Kidney epithelial cell (primary cell): ENCODE results near the gene C1orf74. TPM values are rescaled to one million over a fixed set of nuclear protein-coding genes. Genes with fewer than 3 reads are reported as not detected.
A peak's percentile ranks its signal among the peaks of the same experiment; 100 is the strongest.
"Not testable (repeated sequence)": the region's sequence is repeated elsewhere in the genome, so short reads cannot be mapped to it uniquely, and the experiment has no call there.

Source experiments
- DNase-seq: peaks from one replicate; pipeline ENCODE4 v3.0.0-alpha.2; 2010; ENCODE audit warnings: low read depth
- H3K27me3 ChIP-seq: 2 replicates; pipeline ENCODE4 v1.6.0; 2011; ENCODE audit warnings: low read length; ENCODE audit not compliant: control insufficient read depth, insufficient read depth
- H3K36me3 ChIP-seq: 2 replicates; pipeline ENCODE4 v1.5.1; 2011; ENCODE audit warnings: low read length; ENCODE audit not compliant: control insufficient read depth, insufficient read depth
- H3K4me3 ChIP-seq: 2 replicates; pipeline ENCODE4 v1.5.1; 2011; ENCODE audit warnings: low read depth, mild to moderate bottlenecking, control low read depth, low read length
- total RNA-seq: library from RNA; depleted of rRNA; stranded (reverse); fragments of >200 nt; gene quantifications from 2 replicates; pipeline ENCODE4 v1.2.3, GENCODE V29; 2015
- TF ChIP-seq, protein P1 (sequence below): IDR thresholded peaks from 2 replicates; pipeline ENCODE4 v1.5.1; 2011; ENCODE audit warnings: mild to moderate bottlenecking, moderate library complexity, low read length, control low read depth, inconsistent platforms; ENCODE audit not compliant: insufficient read depth, poor library complexity, severe bottlenecking

Gene C1orf74
- total RNA-seq, 1 donor from 2014 or later = 12.4 TPM

DNA sequence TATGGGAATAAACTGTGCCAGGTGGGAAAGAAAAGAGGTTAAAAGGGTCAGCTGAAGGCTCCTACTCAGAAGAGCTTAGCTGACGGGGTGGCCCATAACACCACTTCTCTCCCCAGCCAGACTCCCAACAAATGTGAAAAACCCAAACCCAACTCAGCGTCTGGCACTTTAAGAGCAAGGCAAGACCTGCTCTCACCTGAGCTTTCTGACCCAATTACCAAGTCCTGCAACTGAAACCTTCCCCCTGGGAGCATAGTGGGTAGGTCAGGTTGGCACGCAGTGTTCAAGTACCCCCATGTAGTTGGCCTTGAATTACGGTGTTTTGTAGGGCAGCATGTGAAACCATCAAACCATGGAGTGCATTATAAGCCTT lies 18.4 kb upstream of the C1orf74 start:
- H3K36me3 ChIP-seq = no peaks in the 10 kb centered on the region
- H3K27me3 ChIP-seq = no peaks in the 10 kb centered on the region
- DNase-seq = no peak
- TF ChIP-seq, protein P1, sequence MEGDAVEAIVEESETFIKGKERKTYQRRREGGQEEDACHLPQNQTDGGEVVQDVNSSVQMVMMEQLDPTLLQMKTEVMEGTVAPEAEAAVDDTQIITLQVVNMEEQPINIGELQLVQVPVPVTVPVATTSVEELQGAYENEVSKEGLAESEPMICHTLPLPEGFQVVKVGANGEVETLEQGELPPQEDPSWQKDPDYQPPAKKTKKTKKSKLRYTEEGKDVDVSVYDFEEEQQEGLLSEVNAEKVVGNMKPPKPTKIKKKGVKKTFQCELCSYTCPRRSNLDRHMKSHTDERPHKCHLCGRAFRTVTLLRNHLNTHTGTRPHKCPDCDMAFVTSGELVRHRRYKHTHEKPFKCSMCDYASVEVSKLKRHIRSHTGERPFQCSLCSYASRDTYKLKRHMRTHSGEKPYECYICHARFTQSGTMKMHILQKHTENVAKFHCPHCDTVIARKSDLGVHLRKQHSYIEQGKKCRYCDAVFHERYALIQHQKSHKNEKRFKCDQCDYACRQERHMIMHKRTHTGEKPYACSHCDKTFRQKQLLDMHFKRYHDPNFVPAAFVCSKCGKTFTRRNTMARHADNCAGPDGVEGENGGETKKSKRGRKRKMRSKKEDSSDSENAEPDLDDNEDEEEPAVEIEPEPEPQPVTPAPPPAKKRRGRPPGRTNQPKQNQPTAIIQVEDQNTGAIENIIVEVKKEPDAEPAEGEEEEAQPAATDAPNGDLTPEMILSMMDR = no peak
- H3K4me3 ChIP-seq = no peak overlapping the region

DNA sequence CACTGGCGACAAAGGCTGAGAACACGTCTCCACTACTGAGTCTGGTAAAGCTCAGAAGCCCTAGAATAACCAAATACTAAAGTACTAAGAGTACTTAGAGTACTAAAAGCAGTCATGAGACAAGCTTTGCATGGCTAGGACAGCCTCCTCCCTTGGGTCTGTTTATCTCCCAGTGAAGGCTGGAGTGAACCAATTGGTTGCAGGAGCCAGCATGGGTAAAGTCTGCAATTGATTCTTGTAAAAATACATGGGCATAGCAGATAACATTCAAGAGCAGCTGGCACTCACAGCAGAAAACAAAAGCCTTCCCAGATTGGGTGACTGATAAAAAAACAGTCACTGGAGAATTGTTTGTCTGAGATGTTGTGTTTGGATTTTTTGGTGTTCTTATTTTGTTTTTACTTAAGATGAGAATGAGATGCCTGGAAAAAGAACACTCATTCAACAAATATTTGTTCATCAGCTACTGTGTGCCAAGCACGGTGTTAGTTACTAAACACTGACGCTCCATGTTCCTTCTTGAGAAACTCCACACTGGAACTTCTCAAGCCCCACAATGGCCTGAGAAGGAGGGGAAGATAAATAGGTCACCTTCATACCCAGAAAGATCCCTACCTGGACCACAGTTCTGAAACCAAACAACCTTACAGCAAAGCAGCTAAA lies 17.9 kb upstream of the C1orf74 start:
- TF ChIP-seq, protein P1 = no peak
- Histone ChIP-seq H3K36me3 (no peaks in the 10 kb centered on the region), H3K4me3 (no peak overlapping the region), H3K27me3 (no peaks in the 10 kb centered on the region)
- no peak for DNase-seq

DNA sequence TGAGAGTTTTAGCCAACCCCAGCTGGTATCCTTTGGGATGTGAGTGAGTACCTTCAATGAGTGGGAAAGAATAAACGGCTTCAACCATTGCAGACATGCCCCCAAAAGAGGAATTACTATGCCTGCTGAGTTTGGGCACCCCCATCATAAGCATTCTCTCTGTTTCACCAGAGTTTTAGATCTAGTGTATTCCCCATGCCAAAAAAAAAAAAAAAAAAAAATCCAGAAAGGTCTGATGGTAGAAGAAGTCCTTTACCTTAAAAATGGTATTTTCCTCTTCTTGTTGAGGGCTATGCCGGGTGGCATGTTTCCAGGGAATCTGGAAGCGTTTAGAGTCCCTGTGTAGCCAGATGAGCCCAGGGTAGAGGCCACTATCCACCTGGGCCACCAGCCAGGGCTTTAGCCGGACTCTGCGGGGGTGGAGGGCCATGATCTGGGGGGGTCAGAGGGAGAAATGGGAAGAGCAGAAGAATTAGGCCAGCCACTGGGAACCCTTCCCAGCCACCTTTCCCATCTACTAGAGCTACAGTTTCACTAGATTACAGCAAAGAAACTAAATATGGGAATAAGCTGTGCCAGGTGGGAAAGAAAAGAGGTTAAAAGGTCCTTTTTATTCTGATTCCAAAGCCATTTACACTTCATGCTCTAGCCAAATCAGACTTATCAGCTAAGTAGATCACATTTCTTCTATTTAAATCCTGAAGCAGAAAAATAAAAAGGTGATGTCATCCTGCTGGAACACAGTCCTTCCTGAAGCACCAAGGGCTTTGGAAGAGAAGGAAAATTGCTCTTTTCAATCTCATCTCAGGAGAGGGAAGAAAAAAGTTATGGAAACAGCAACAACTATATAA lies 16.9 kb upstream of the C1orf74 start:
- no peaks in the 10 kb centered on the region for H3K27me3 ChIP-seq
- TF ChIP-seq, protein P1 = no peak
- H3K4me3 ChIP-seq = no peak overlapping the region
- H3K36me3 ChIP-seq = no peaks in the 10 kb centered on the region
- DNase-seq = no peak

DNA sequence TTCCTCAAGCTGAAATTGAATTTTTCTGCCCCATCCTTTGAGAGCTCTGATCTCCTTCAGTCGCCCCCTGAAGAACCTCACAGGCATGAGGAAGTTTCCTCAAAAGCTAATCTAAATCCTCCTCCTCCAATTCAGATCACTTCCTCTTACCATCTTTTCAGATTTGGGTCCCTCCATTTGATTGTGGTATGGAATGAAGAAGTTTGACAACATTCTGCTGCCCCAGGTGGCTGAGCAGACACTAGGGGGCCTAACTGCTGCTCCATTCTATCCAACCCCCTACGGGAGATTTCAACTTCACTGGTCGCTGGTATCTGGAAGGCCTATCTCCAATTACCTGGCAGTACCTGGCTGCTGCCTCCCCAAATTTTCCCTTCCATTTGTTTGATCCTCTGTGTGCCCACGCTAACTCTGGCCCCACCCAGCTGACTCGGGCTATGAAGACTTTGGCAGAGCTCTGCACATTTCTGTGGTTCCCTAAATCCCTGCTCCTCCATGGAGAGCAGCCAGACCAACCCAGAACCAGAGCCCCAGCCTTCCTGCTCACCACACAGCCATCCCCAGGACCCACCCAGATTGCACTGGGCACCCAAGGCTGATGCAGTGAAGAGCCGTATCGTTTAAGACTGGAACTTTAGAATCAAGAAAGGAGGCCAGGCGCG lies 13.8 kb upstream of the C1orf74 start:
- no peak for DNase-seq
- H3K4me3 ChIP-seq = no peak overlapping the region
- no peaks in the 10 kb centered on the region for H3K36me3 ChIP-seq
- H3K27me3 ChIP-seq = no peaks in the 10 kb centered on the region
- TF ChIP-seq, protein P1 = peak; percentile 24

DNA sequence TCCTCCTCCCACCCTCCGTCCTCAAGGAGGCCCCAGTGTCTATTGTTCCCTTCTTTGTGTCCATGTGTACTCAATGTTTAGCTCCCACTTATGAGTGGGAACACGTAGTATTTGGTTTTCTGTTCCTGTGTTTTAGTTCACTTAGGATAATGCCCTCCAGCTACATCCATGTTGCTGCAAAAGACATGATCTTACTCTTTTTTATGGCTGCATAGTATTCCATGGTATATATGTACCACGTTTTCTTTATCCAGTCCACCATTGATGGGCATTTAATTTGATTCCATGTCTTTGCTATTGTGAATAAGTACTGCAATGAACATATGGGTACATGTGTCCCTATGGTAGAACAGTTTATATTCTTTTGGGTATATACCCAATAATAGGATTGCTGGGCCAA lies 9.4 kb upstream of the C1orf74 start:
- not testable (repeated sequence) for H3K36me3 ChIP-seq, H3K4me3 ChIP-seq, DNase-seq, H3K27me3 ChIP-seq

DNA sequence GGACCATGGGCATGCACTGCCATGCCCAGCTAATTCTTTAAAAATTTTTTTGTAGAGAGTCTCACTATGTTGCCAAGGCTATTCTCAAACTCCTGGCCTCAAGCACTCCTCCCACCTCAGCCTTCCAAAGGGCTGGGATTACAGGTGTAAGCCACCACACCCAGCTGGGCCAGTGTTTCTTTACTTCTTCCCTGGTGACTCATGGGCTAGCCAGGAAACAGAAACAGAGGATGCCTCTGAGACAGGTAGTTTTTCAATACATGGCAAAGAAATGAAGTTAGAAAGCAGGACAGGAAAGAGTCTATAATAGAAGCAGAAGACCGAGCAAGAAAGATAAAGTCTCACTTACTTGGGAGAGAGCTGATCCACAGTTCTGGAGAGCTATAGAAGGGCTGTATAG lies 7.6 kb upstream of the C1orf74 start:
- Histone ChIP-seq H3K36me3 (no peaks in the 10 kb centered on the region), H3K4me3 (no peak overlapping the region), H3K27me3 (no peaks in the 10 kb centered on the region)
- TF ChIP-seq, protein P1 = no peak
- no peak for DNase-seq
